Panc1 (cell line): Measurements from ENCODE around the gene SFI1. TPM values are rescaled to one million over a fixed set of nuclear protein-coding genes. Genes with fewer than 3 reads are reported as not detected.

Experiments
- ATAC-seq: fragments of 200-7000 bp; cut with Tn5 transposase; 2 replicates; pipeline ENCODE4 v1.9.1; 2020; ENCODE audit warnings: mild to moderate bottlenecking, moderate library complexity
- BruUV-seq: library from RNA; stranded (reverse); fragments of 400-500 nt; replicated peaks from 2 replicates; lab custom pipeline; 2021; lab: Mats Ljungman, UMichigan
- CTCF ChIA-PET: fragments of 300-600 bp; sonication (Branson Sonifier 250); formaldehyde crosslinking; loops from one replicate; lab custom pipeline; 2022; ENCODE audit warnings: antibody characterized with exemption; lab: Charles Lee
- POLR2A ChIA-PET: fragments of 300-600 bp; sonication (Branson Sonifier 250); formaldehyde crosslinking; loops from one replicate; lab custom pipeline; 2022; ENCODE audit warnings: antibody characterized with exemption; lab: Charles Lee
- DNase-seq: peaks from one replicate; pipeline ENCODE4 v3.0.0-alpha.2; 2010; ENCODE audit warnings: low read depth, low spot score
- H3K27ac ChIP-seq: 2 replicates; pipeline ENCODE4 v1.5.1; 2011; ENCODE audit warnings: mild to moderate bottlenecking, low read length, inconsistent platforms
- H3K27me3 ChIP-seq: fragments of 200-500 bp; sonication (Bioruptor generic); 2 replicates; pipeline ENCODE4 v1.6.0; 2014; ENCODE audit warnings: low read length, inconsistent platforms; ENCODE audit not compliant: control insufficient read depth, insufficient read depth
- H3K36me3 ChIP-seq: fragments of 200-500 bp; sonication (Bioruptor generic); 2 replicates; pipeline ENCODE4 v1.5.1; 2014; ENCODE audit warnings: inconsistent platforms, mild to moderate bottlenecking, low read length, moderate library complexity; ENCODE audit not compliant: control insufficient read depth, insufficient read depth
- H3K4me1 ChIP-seq: 2 replicates; pipeline ENCODE4 v1.5.1; 2011; ENCODE audit warnings: inconsistent platforms, mild to moderate bottlenecking, low read length, moderate library complexity; ENCODE audit not compliant: control insufficient read depth, insufficient read depth
- H3K4me3 ChIP-seq, 2 experiments: 2 replicates each; pipeline ENCODE4 v1.5.1; 2011 to 2012; ENCODE audit warnings: low read depth in 2 of 2, low read length in 2 of 2, mild to moderate bottlenecking in 2 of 2, inconsistent platforms in 1 of 2, moderate library complexity in 1 of 2
- H3K9me3 ChIP-seq: fragments of 200-500 bp; sonication (Bioruptor generic); 2 replicates; pipeline ENCODE4 v1.5.1; 2014; ENCODE audit warnings: low read depth, mild to moderate bottlenecking, inconsistent platforms, low read length, moderate library complexity; ENCODE audit not compliant: control insufficient read depth, insufficient read depth
- CTCF ChIP-seq: fragments of 450-650 bp; IDR thresholded peaks from 2 replicates; pipeline ENCODE4 v1.5.1; 2017; ENCODE audit warnings: mild to moderate bottlenecking
- POLR2AphosphoS5 ChIP-seq: IDR thresholded peaks from 2 replicates; pipeline ENCODE4 v1.6.1; 2012; ENCODE audit warnings: mild to moderate bottlenecking, low read depth, low read length, moderate library complexity
- REST ChIP-seq, 2 experiments: IDR thresholded peaks; 2 replicates each; pipeline ENCODE4 v1.6.1; 2011 to 2012; ENCODE audit warnings: low read depth in 2 of 2, control low read depth in 1 of 2, low read length in 1 of 2, mild to moderate bottlenecking in 1 of 2, moderate library complexity in 1 of 2; ENCODE audit not compliant: insufficient read depth in 1 of 2
- SIN3A ChIP-seq: IDR thresholded peaks from 2 replicates; pipeline ENCODE4 v1.6.1; 2012; ENCODE audit warnings: low read depth, mild to moderate bottlenecking, low read length, moderate library complexity, borderline replicate concordance; ENCODE audit not compliant: insufficient read depth
- TCF7L2 ChIP-seq: IDR thresholded peaks from 2 replicates; pipeline ENCODE4 v1.6.1; 2011; ENCODE audit warnings: mild to moderate bottlenecking, low read depth, low read length, inconsistent platforms
- in situ Hi-C: cut with HindIII; loops from 2 replicates; pipeline ENCODE4 v1.10.0; 2016; ENCODE audit warnings: low sequenced_read_pairs, low pct_unique_long_range_greater_than_20kb
- intact Hi-C: fragments of 100-400 bp; cut with micrococcal nuclease; formaldehyde crosslinking; loops from one replicate; pipeline ENCODE4 v1.10.0; 2022; ENCODE audit not compliant: unreplicated experiment
- total RNA-seq: library from RNA; stranded (reverse); gene quantifications from one replicate; pipeline ENCODE4 v1.2.1, GENCODE V29; 2021; ENCODE audit not compliant: unreplicated experiment

The SFI1 gene
- total RNA-seq, 1 experiment from 2014 or later = 29.9 TPM

- H3K9me3 ChIP-seq = no peaks in the 10 kb centered on the region
- no peak for TF ChIP-seq TCF7L2
- TF ChIP-seq SIN3A = no peak
- TF ChIP-seq REST (IDR thresholded peaks at IDR 0.05; ENCODE audit: insufficient read depth in 1 of 2, low read depth in 2 of 2, low read length in 1 of 2) = no peak
- TF ChIP-seq POLR2AphosphoS5 = no peak
- no peak for TF ChIP-seq CTCF
- BruUV-seq = no TSS peak
- no peaks in the 10 kb centered on the region for H3K27me3 ChIP-seq
- no peak overlapping the region for H3K4me3 ChIP-seq
- DNase-seq = no peak
- intact Hi-C loops = no loop called here
- ATAC-seq = no peak
- no peaks in the 10 kb centered on the region for H3K36me3 ChIP-seq
- CTCF ChIA-PET = no interaction called here
- in situ Hi-C loops = no loop called here
- POLR2A ChIA-PET = no interaction called here
- no peak overlapping the region for H3K27ac ChIP-seq
- no peaks in the 10 kb centered on the region for H3K4me1 ChIP-seq
These were observed 119.1 kb downstream of the SFI1 start for GRCh38 chr22:31615491-31615860.

GRCh38 chr22:31615940-31616314, 119.6 kb downstream of the SFI1 start:
- intact Hi-C loops (no loop called here), in situ Hi-C loops (no loop called here)
- POLR2A ChIA-PET = no interaction called here
- BruUV-seq = no TSS peak
- no peak for DNase-seq
- CTCF ChIA-PET = no interaction called here
- no peaks in the 10 kb centered on the region for H3K4me1 ChIP-seq
- no peak overlapping the region for H3K4me3 ChIP-seq
- H3K9me3 ChIP-seq = no peaks in the 10 kb centered on the region
- ATAC-seq = no peak
- H3K27ac ChIP-seq = no peak overlapping the region
- TF ChIP-seq REST (IDR thresholded peaks at IDR 0.05; ENCODE audit: insufficient read depth in 1 of 2, low read depth in 2 of 2, low read length in 1 of 2) (no peak), CTCF (no peak), SIN3A (no peak), TCF7L2 (no peak), POLR2AphosphoS5 (no peak)
- no peaks in the 10 kb centered on the region for H3K36me3 ChIP-seq
- no peaks in the 10 kb centered on the region for H3K27me3 ChIP-seq
